Measurements from ENCODE around the gene LRRTM4. TPM values are rescaled to one million over a fixed set of nuclear protein-coding genes. Genes with fewer than 3 reads are reported as not detected.
"Not testable (repeated sequence)": the region's sequence is repeated elsewhere in the genome, so short reads cannot be mapped to it uniquely, and the experiment has no call there.

The LRRTM4 gene
- total RNA-seq, 1 experiment from 2014 or later, result 2.6 TPM

DNA sequence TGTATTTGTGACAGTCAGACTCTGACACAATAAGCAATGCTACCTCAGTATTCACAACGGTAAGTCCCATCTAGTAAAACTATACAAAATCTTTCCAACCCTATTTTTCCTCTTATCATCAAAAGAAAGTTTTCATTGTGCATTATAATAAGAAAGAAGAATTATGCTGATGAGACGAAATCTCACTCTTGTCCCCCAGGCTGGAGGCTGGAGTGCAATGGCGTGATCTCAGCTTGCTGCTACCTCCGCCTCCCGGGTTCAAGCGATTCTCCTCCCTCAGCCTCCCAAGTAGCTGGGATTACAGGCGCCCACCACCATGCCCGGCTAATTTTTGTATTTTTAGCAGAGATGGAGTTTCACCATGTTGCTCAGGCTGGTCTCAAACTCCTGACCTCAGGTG is 393.7 kb downstream of the LRRTM4 start:
- DNase-seq (ENCODE audit: low read depth); in situ Hi-C loops (cut with HindIII; ENCODE audit: low pct_unique_long_range_greater_than_20kb, low sequenced_read_pairs): not testable (repeated sequence)

DNA sequence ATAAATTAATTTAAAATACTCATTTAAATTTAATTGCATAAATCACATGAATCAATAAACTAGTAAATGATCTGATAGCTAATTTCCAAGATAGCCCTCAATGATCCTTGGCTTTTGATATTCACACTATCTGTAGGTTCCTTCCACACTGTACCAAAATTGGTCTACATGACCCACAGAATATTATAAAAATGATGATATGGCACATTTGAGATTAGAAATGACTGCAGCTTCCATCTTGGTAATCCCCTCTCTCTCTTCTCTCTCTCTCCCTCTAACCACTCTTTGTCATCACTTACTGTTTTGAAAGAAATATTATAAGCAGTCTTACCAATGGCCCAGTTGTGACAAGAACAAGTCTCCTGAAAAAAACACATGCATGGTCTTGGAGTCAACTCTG is 394.8 kb downstream of the LRRTM4 start:
- no peak for DNase-seq (ENCODE audit: low read depth)
- in situ Hi-C loops (cut with HindIII; ENCODE audit: low pct_unique_long_range_greater_than_20kb, low sequenced_read_pairs), result no loop called here

DNA sequence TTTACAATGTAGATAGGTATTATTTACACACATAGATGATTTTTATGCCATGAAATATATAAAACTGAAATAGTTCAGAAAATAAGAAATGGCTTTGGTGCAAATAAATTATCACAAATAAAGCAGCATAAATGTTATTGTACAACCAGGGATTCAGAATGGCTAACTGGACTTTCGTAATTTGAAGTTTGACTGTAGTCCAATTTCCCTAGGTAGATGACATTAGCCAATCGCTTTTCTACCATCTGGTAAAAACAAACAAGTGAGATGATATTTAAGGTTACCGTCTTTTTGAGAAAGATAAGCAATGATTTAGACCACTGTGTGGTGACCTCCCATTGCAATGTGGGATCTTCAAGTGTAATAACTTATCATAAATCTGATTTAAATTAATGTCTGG is 400.7 kb downstream of the LRRTM4 start:
- in situ Hi-C loops (cut with HindIII; ENCODE audit: low pct_unique_long_range_greater_than_20kb, low sequenced_read_pairs), result no loop called here
- no peak for DNase-seq (ENCODE audit: low read depth)

DNA sequence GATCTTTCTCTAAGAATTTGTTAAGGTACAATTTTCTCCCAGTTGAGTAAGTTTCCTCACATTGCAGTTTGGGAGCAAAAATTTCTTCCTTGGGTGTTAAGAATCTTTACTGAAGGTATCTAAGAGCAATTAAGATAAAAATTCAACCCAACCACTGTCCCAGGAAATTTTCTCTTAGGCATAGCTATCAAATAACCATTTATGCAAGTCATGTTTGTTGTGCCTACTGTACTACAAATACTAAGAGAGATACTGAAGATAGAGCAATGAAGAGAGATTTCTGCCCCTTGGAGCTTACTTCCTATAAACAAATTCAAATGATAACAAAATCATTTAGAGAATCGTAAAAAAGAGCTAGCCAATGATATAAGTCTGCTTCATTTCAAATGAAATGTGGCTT is 402.8 kb downstream of the LRRTM4 start:
- in situ Hi-C loops (cut with HindIII; ENCODE audit: low pct_unique_long_range_greater_than_20kb, low sequenced_read_pairs), result no loop called here
- no peak for DNase-seq (ENCODE audit: low read depth)

DNA sequence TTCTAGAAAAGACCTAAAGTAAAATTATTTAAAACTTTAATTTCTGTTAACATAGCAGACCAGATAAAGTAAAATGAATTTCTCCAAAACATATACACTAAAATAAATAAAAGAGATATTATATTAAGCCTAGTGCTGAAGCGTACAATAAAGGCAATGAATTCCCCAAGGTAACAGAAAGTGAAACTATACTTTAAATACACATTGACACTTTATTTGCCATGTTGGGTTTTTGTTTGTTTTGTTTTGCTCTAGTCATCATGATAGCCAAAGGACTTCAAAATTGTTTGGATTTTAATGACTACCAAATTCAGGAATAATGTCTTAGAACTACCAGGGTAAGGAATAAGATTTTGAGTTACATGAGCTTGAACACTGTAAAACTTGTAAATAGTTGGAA is 413.3 kb downstream of the LRRTM4 start:
- DNase-seq (ENCODE audit: low read depth), result no peak
- in situ Hi-C loops (cut with HindIII; ENCODE audit: low pct_unique_long_range_greater_than_20kb, low sequenced_read_pairs), result no loop called here

DNA sequence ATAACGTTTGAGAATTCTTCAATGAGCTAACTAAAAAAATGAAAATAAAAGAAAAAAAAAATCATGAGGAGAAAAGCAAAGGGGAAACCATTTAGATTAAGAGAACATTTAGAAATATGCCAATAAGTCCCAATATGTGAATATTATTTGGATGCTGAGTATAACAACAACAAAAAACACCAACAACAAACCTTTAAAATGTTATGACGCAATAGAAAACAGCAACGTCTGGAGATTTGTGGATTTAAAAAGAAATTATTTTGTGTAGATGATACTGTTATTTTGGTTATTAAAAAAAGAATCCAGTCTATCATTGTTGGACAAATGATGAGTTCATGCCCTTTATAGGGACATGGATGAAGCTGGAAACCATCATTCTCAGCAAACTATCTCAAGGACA is 417.2 kb downstream of the LRRTM4 start:
- no peak for DNase-seq (ENCODE audit: low read depth)
- in situ Hi-C loops (cut with HindIII; ENCODE audit: low pct_unique_long_range_greater_than_20kb, low sequenced_read_pairs), result no loop called here

DNA sequence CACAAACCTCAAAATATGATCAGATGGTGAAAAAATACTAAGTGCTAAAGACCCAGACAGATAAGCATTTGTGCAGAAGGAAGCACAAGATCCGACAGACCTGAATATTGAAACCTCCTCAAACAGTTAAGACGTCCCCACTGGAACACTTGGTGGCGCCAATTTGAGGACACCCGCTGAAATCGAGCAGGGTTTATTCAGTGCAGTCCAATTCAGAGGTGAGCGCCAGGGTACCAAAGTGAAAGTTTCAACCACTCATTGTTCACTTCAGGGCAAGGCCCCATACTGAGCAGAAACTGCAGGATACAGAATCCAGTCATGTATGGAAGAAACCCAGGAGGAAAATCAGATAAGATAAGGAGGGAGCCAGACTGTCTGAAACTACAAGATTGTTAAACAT is 417.6 kb downstream of the LRRTM4 start:
- DNase-seq (ENCODE audit: low read depth), result no peak
- in situ Hi-C loops (cut with HindIII; ENCODE audit: low pct_unique_long_range_greater_than_20kb, low sequenced_read_pairs), result no loop called here

DNA sequence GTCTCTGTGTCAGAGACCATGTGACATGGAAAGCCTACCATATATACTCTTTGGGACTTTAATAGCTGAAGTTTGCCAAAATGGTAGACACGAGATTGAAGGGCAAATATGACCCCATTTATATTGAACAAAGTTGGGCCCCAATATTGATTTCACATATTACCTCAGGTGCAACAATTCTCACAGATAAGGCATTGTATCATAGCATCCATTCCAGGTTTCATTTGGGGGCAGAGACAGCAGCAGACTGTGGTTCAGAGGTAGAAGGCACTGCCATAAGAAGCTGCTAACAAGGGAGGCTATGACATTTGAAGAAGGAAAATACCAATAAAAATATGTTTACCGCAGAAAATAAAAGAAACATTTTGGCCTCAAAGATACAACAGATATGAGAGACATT is 419.2 kb downstream of the LRRTM4 start:
- in situ Hi-C loops (cut with HindIII; ENCODE audit: low pct_unique_long_range_greater_than_20kb, low sequenced_read_pairs), result no loop called here
- DNase-seq (ENCODE audit: low read depth), result no peak

DNA sequence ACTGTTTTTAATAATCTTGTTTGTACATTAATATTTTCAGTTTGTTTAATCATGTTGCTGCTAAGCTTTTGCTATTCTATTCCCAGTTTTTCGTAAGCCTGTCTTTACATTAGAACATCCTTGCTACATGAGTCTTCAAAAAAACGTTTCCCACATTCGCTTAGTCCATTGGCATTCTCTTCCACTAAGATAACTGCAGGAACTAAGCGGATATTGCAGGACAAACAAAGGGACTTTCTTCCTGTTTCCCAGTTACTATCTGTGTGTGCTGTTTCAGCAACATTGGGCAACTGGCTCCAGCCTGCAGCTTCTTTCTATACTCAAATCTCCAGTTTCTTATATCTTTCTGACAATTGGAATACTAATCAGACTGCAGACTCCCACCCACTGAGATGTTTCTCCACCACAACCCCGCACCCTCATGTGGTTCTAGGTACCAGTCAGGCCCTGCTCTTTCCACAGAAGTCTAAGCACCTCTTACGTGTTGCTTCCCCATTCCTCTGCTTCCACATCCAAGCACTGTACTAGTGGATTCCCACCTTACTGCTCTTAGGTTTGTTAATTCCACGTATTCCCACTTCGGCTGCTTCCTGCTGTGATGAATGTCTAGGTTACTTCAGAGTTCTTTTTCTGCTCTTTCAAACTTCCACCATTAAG is 420.3 kb downstream of the LRRTM4 start:
- no peak for DNase-seq (ENCODE audit: low read depth)
- in situ Hi-C loops (cut with HindIII; ENCODE audit: low pct_unique_long_range_greater_than_20kb, low sequenced_read_pairs), result no loop called here

DNA sequence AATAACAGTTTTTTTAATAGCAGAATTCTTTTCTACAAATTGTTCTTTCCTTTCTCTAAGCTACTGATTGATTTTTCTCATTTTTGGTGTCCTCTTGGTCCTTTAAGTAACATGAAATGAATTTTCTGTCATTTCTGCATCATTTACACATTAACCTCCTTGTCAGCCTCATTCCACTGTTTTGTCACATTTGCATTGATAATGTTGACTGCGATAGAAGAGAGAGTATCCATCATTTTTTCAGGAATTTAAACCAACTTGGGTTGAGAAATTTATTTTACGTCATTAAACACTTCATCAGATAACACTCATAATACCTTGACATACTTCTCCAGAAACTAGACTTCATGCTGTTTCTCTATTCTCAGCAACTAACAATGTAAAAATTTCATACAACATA is 422.2 kb downstream of the LRRTM4 start:
- no peak for DNase-seq (ENCODE audit: low read depth)
- in situ Hi-C loops (cut with HindIII; ENCODE audit: low pct_unique_long_range_greater_than_20kb, low sequenced_read_pairs), result no loop called here

DNA sequence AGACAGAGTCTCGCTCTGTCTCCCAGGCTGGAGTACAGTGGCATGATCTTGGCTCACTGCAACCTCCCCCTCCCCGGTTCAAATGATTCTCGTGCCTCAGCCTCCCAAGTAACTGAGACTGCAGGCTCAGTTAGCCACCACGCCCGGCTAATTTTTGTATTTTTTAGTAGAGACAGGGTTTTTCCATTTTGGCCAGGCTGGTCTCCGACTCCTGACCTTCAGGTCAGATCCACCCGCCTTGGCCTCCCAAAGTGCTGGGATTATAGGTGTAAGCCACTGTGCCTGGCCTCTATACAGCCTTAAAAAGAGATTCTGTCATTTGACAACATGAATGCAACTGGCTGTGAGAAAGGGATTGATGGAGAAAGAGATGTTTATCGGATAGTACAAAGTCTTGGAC is 426.7 kb downstream of the LRRTM4 start:
- DNase-seq (ENCODE audit: low read depth); in situ Hi-C loops (cut with HindIII; ENCODE audit: low pct_unique_long_range_greater_than_20kb, low sequenced_read_pairs): not testable (repeated sequence)

DNA sequence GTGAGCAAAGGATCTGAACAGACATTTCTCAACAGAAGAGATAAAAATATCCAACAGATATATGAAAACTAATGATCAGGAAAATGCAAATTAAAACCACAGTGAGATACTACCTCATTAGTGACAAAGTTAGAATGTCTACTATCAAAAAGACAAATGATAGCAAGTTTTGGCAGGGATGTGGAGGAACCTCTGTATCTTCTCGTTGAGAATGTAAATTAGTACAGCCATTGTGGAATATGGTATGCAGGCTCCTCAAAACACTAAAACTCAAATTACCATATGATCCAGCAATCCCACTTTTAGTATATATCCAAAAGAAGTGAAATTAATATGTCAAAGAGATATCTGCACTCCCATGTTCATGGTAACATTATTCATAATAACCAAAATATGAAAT is 427.1 kb downstream of the LRRTM4 start:
- in situ Hi-C loops (cut with HindIII; ENCODE audit: low pct_unique_long_range_greater_than_20kb, low sequenced_read_pairs), result no loop called here
- no peak for DNase-seq (ENCODE audit: low read depth)

DNA sequence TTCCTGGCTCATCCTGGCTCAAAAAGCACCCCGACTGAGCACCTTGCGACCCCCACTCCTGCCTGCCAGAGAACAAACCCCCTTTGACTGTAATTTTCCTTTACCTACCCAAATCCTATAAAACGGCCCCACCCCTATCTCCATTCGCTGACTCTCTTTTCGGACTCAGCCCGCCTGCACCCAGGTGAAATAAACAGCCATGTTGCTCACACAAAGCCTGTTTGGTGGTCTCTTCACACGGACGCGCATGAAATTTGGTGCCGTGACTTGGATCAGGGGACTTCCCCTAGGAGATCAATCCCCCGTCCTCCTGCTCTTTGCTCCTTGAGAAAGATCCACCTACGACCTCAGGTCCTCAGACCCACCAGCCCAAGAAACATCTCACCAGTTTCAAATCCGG is 433.8 kb downstream of the LRRTM4 start:
- DNase-seq (ENCODE audit: low read depth); in situ Hi-C loops (cut with HindIII; ENCODE audit: low pct_unique_long_range_greater_than_20kb, low sequenced_read_pairs): not testable (repeated sequence)

DNA sequence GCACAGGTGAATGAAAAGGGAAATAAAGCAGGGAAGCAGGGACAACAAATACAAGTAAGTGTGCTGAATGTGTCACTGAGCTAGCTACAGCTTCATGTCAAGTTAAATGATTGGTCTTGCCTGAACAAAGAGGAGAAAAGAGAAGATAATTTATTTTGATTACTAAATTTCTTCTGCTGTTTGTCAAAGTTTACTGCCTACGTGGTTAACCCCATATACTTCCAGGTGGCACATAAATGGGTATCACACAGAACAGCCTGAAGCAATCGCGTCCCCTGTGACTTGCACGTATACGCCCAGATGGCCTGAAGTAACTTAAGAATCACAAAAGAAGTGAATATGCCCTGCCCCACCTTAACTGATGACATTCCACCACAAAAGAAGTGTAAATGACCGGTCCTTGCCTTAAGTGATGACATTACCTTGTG is 434.2 kb downstream of the LRRTM4 start:
- DNase-seq (ENCODE audit: low read depth), result no peak
- in situ Hi-C loops (cut with HindIII; ENCODE audit: low pct_unique_long_range_greater_than_20kb, low sequenced_read_pairs), result no loop called here

DNA sequence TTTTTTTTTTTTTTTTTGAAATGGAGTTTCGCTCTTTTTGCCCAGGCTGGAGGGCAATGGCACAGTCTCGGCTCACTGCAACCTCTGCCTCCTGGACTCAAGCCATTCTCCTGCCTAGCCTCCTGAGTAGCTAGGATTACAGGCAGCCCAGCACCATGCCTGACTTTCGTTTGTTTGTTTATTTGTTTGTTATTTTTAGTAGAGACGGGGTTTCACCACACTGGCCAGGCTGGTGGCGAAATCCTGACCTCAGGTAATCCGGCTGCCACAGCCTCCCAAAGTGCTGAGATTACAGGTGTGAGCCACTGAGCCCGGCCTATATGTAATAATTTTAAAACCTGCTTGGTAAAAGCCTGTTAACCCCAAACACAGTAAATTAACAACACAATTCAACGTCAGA is 435.7 kb downstream of the LRRTM4 start:
- DNase-seq (ENCODE audit: low read depth), result no peak
- in situ Hi-C loops (cut with HindIII; ENCODE audit: low pct_unique_long_range_greater_than_20kb, low sequenced_read_pairs), result no loop called here

DNA sequence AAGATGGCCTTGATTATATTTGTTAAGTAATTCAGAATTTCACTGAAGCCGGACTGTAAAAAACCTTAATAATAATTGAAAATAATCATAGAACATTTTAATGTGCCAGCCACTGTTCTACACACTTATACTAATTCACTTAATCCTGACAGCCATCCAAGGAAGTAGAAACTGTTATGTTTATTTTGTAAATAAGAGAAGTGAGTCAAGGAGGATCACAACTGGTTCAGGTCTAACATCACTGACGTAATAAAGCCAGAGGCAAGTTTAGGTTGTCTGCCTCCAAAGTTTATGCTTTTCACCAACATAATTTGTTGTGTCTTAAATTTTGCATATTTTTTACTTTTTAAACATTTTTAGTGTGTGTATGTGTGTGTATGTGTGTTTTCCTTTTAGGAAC is 436.1 kb downstream of the LRRTM4 start:
- no peak for DNase-seq (ENCODE audit: low read depth)
- in situ Hi-C loops (cut with HindIII; ENCODE audit: low pct_unique_long_range_greater_than_20kb, low sequenced_read_pairs), result no loop called here

DNA sequence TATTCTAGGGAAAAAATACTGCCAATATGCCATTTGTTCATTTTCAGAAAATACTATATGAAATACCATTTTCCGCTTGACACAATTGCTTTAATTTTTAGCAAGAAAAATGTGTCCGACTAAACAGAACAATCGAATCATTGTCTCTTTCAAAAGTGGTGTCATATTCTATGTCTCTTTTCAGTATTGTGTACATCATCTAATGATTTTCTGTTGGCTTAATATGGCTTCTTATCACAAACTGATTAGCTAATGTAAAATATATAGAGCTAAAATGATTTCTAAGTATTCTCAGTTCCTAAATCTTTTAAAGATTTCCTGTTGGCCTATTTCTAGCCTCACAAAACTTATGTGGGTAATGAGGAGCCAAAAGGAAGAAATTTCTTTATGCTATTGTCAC is 436.6 kb downstream of the LRRTM4 start:
- in situ Hi-C loops (cut with HindIII; ENCODE audit: low pct_unique_long_range_greater_than_20kb, low sequenced_read_pairs), result no loop called here
- DNase-seq (ENCODE audit: low read depth), result no peak

DNA sequence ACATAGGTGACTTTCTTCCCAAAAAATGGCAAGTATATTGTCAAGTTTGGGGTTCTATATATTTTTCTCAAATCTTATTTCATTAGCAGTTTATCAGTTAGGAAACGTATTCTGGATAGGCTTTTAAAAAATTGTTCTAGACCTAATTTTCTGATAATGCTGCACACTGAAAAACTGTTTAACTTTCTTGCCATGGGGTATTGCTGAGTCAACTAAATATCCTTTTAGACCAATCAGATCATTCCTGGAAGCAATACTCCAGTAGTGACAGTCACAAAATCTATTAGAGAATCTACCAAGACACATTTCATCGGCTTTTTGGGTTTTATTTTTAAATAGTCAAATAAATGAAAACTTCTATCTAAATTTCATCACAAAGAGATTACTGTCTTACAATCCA is 440.6 kb downstream of the LRRTM4 start:
- no peak for DNase-seq (ENCODE audit: low read depth)
- in situ Hi-C loops (cut with HindIII; ENCODE audit: low pct_unique_long_range_greater_than_20kb, low sequenced_read_pairs), result no loop called here

DNA sequence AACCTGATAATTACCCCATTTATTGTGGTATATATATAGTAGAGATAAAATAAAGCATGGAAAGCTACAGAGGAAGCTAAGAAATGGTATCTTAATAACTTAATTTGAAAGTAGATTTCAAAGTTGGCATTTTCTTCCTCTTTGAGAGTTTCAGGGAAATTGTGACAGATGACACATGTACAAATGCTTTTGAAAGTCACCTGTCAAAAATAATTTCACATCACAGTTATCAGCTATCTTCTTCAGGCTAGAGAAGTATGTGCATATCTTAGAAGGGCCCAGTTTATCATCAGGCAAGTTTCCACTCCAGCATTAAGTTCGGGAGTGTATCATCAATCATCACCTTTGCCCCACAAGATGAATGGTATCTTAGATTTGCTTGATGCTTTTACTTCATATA is 457.9 kb downstream of the LRRTM4 start:
- in situ Hi-C loops (cut with HindIII; ENCODE audit: low pct_unique_long_range_greater_than_20kb, low sequenced_read_pairs), result no loop called here
- DNase-seq (ENCODE audit: low read depth), result no peak

DNA sequence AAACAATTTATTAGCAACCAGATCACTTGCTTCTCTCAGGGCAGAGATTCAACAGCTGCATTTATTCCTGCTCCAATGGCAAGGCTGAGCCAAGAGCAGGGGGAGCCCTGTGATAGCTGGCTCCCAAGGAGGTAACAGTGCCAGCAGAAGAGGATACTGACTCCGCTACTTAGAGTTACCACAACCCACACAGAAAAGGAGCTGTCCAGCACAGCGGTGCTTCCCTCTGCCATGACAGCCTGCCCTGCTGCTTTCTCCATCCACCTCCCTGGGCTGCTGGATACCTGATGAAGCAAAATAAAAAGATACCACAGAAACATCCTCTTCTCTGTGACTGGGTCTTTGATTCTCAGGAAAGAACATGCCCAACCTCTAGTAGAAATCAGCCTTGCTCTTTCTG is 467.2 kb downstream of the LRRTM4 start:
- in situ Hi-C loops (cut with HindIII; ENCODE audit: low pct_unique_long_range_greater_than_20kb, low sequenced_read_pairs), result no loop called here
- no peak for DNase-seq (ENCODE audit: low read depth)

DNA sequence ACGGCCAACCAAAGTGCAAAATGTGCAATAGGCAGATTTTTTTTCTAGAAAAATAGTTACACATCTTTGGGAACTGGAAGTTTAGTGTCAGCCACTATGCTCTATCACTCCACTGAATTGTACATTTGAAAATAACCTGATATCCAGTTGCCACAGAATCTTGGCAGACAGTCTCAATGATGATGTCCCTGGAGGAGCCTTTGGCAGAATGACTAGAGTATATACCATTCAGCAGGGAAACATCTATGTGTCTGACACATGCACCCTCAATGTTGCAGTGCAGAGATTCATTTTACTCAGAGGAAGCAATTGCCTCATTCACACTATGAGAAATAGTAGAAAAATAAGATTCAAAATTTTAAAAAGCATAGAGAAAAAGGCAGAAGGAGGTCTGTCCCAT is 475.8 kb downstream of the LRRTM4 start:
- in situ Hi-C loops (cut with HindIII; ENCODE audit: low pct_unique_long_range_greater_than_20kb, low sequenced_read_pairs), result no loop called here
- no peak for DNase-seq (ENCODE audit: low read depth)
